PC-9 (cell line): ENCODE measurements around the gene PAPOLA.

Experiments used
- CTCF ChIP-seq: fragments of 200-600 bp; sonication (generic); conservative IDR thresholded peaks from 2 replicates; pipeline ENCODE4 v1.6.1; 2017; ENCODE audit warnings: mixed run types, antibody characterized with exemption, mild to moderate bottlenecking, moderate library complexity
- EZH2 ChIP-seq: fragments of 200-600 bp; sonication (generic); IDR thresholded peaks from 2 replicates; pipeline ENCODE4 v1.8.0; 2017; ENCODE audit warnings: antibody characterized with exemption, low read depth

GRCh38 chr14:96578619-96579018 is 76.4 kb downstream of the PAPOLA start:
- TF ChIP-seq CTCF, result no peak
- no peak for TF ChIP-seq EZH2
